ENCODE data around the gene TMEM62.
"Not testable (repeated sequence)": the region's sequence is repeated elsewhere in the genome, so short reads cannot be mapped to it uniquely, and the experiment has no call there.

TMEM62 gene

DNA sequence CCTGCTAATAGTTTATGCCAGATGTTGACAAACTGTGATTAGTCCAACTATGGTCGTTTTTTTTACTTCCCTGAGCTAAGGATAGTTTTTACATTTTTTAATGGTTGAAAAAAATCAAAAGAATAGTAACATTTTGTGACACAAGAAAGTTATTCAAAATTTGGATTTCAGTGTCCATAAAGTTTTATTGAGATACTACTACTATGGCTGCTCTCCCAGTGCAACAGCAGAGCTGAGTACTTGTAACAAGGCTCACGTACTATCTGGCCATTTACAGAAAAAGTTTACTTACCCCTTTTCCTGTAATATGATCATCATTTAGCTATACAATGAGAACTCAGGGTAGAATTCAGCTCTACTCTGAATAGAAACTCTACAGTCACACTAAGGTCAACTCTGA is 11.5 kb upstream of the TMEM62 start:
- DNase-seq (ENCODE audit: low read depth): no peak
- H3K4me3 ChIP-seq (ENCODE audit: low read depth, low read length): peak overlapping the region; percentile 60
- TF ChIP-seq MYC (IDR thresholded peaks at IDR 0.05; ENCODE audit: low read depth, low read length) (no peak), POLR2A (IDR thresholded peaks at IDR 0.05; ENCODE audit: extremely low read depth, insufficient read length) (no peak), MAX (IDR thresholded peaks at IDR 0.05; ENCODE audit: low read depth, low read length) (no peak)
- TF ChIP-seq, protein P1, sequence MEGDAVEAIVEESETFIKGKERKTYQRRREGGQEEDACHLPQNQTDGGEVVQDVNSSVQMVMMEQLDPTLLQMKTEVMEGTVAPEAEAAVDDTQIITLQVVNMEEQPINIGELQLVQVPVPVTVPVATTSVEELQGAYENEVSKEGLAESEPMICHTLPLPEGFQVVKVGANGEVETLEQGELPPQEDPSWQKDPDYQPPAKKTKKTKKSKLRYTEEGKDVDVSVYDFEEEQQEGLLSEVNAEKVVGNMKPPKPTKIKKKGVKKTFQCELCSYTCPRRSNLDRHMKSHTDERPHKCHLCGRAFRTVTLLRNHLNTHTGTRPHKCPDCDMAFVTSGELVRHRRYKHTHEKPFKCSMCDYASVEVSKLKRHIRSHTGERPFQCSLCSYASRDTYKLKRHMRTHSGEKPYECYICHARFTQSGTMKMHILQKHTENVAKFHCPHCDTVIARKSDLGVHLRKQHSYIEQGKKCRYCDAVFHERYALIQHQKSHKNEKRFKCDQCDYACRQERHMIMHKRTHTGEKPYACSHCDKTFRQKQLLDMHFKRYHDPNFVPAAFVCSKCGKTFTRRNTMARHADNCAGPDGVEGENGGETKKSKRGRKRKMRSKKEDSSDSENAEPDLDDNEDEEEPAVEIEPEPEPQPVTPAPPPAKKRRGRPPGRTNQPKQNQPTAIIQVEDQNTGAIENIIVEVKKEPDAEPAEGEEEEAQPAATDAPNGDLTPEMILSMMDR (IDR thresholded peaks at IDR 0.05; ENCODE audit: low read depth, low read length): no peak

- no peak for DNase-seq (ENCODE audit: low read depth)
- no peak overlapping the region for H3K4me3 ChIP-seq (ENCODE audit: low read depth, low read length)
- no peak for TF ChIP-seq MAX (IDR thresholded peaks at IDR 0.05; ENCODE audit: low read depth, low read length)
- TF ChIP-seq, protein P1 (IDR thresholded peaks at IDR 0.05; ENCODE audit: low read depth, low read length): no peak
- TF ChIP-seq POLR2A (IDR thresholded peaks at IDR 0.05; ENCODE audit: extremely low read depth, insufficient read length): no peak
- TF ChIP-seq MYC (IDR thresholded peaks at IDR 0.05; ENCODE audit: low read depth, low read length): no peak
Measured at GRCh38 chr15:43125100-43125661, 8.2 kb upstream of the TMEM62 start.

DNA sequence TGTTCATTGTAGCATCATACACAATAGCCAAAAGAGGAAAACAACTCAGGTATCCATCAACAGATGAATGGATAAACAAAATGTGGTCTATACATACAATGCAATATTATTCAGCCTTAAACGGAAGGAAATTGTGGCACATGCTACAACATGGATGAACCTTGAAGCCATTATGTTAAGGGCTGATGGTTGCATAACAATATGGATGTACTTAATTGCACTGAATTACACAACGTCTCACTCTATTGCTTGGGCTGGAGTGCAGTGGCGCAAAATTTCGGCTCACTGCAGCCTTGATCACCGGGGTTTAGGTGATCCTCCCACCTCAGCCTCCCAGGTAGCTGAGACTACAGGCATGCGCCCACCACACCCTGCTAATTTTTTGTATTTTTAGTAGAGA is 7.0 kb upstream of the TMEM62 start:
- DNase-seq (ENCODE audit: low read depth): no peak
- TF ChIP-seq MAX (IDR thresholded peaks at IDR 0.05; ENCODE audit: low read depth, low read length): no peak
- TF ChIP-seq MYC (IDR thresholded peaks at IDR 0.05; ENCODE audit: low read depth, low read length): no peak
- no peak for TF ChIP-seq POLR2A (IDR thresholded peaks at IDR 0.05; ENCODE audit: extremely low read depth, insufficient read length)
- TF ChIP-seq, protein P1 (IDR thresholded peaks at IDR 0.05; ENCODE audit: low read depth, low read length): no peak

DNA sequence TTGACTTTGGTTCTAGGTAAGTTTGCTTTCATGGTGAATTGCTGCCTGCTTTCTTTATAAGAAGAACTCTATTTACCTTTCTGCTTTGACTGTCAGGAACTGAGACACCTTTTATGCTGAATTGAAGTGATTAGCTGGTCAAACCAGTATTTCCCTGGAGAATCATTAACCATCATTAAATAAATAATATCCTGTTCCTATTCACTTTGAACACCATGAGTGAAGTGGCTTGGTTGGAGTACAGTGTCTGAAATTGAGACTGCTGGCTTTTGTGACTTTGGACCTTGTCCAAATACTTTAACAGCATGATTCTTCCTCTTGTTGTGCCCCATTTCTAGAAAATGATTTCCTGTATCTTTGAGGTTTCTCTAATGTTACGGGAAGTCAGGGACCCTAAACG is 5.6 kb upstream of the TMEM62 start:
- no peak overlapping the region for H3K4me3 ChIP-seq (ENCODE audit: low read depth, low read length)
- TF ChIP-seq, protein P1 (IDR thresholded peaks at IDR 0.05; ENCODE audit: low read depth, low read length): no peak
- no peak for TF ChIP-seq MYC (IDR thresholded peaks at IDR 0.05; ENCODE audit: low read depth, low read length)
- no peak for TF ChIP-seq MAX (IDR thresholded peaks at IDR 0.05; ENCODE audit: low read depth, low read length)
- no peak for TF ChIP-seq POLR2A (IDR thresholded peaks at IDR 0.05; ENCODE audit: extremely low read depth, insufficient read length)
- no peak for DNase-seq (ENCODE audit: low read depth)

More for the DNA sequence above, 7.0 kb upstream of the TMEM62 start:
- H3K4me3 ChIP-seq (ENCODE audit: low read depth, low read length): no peak overlapping the region

DNA sequence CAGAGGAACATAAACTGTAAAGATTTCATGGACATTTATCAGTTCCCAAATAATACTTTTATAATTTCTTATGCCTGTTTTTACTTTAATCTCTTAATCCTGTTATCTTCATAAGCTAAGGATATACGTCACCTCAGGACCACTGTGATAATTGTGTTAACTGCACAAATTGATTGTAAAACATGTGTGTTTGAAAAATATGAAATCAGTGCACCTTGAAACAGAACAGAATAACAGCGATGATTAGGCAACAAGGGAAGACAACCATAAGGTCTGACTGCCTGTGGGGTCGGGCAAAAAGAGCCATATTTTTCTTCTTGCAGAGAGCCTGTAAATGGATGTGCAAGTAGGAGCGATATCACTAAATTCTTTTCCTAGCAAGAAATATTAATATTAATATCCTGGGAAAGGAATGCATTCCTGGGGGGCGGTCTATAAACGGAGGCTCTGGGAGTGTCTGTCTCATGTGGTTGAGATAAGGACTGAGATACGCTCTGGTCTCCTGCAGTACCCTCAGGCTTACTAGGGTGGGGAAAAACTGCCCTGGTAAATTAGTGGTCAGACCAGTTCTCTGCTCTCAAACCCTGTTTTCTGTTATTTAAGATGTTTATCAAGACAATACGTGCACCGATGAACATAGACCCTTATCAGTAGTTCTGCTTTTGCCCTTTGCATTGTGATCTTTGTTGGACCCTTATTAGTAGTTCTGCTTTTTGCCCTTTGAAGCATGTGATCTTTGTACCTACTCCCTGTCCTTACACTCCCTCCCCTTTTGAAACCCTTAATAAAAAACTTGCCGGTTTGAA is 5.0 kb upstream of the TMEM62 start:
- DNase-seq (ENCODE audit: low read depth): peak; percentile 16

GRCh38 chr15:43128980-43129335 is 4.4 kb upstream of the TMEM62 start:
- H3K4me3 ChIP-seq (ENCODE audit: low read depth, low read length): no peak overlapping the region
- DNase-seq (ENCODE audit: low read depth): no peak
- no peak for TF ChIP-seq MYC (IDR thresholded peaks at IDR 0.05; ENCODE audit: low read depth, low read length)
- no peak for TF ChIP-seq POLR2A (IDR thresholded peaks at IDR 0.05; ENCODE audit: extremely low read depth, insufficient read length)

More for the DNA sequence above, 5.0 kb upstream of the TMEM62 start:
- not testable (repeated sequence) for H3K4me3 ChIP-seq (ENCODE audit: low read depth, low read length)

All from NB4 (cell line).